K562 (cell line): Measurements from ENCODE around the gene VWA3B. TPM values are rescaled to one million over a fixed set of nuclear protein-coding genes. Genes with fewer than 3 reads are reported as not detected.

Experiments used
- ATAC-seq: fragments of 200-7000 bp; cut with Tn5 transposase; 3 replicates; pipeline ENCODE4 v1.9.1; 2020; ENCODE audit warnings: moderate library complexity
- BruUV-seq: library from RNA; stranded (reverse); fragments of 400-500 nt; replicated peaks from 2 replicates; lab custom pipeline; 2021; lab: Mats Ljungman, UMichigan
- CTCF ChIA-PET: fragments of 300-600 bp; formaldehyde crosslinking; extraction: SDS; loops from one replicate; lab custom pipeline; 2021; ENCODE audit warnings: low intra/inter-chr PET ratio; lab: Yijun Ruan, JAX
- POLR2A ChIA-PET: fragments of 300-600, 350-650 bp; sonication (Branson Sonifier 250); formaldehyde crosslinking; extraction: SDS; loops from one replicate; lab custom pipeline; 2021; ENCODE audit warnings: antibody characterized with exemption, inconsistent platforms; lab: Yijun Ruan, JAX
- DNase-seq, 4 experiments: peaks; one replicate each; pipeline versions ENCODE4 v3.0.0 to v3.0.0-alpha.2; 2011 to 2018; ENCODE audit warnings: low spot score in 3 of 4, mixed read lengths in 3 of 4; ENCODE audit errors: extremely low read depth in 1 of 4
- FAIRE-seq: peaks from 2 replicates; lab custom pipeline; 2011; peaks lifted over from hg19 to GRCh38; lab: Jason Lieb, UNC
- H2AFZ ChIP-seq: 2 replicates; pipeline ENCODE4 v1.6.0; 2011; ENCODE audit warnings: low read depth, low read length, control low read depth, inconsistent platforms
- H3K27ac ChIP-seq: fragments of 200-600 bp; 3 replicates; pipeline ENCODE4 v1.8.0; 2011; ENCODE audit warnings: low read depth, mild to moderate bottlenecking, control low read depth, inconsistent platforms, low read length, moderate library complexity, mixed read lengths; ENCODE audit errors: extremely low read depth
- H3K27me3 ChIP-seq, 2 experiments: fragments of 300-600 bp in 1 of 2; 2 replicates in 1 of 2; 3 replicates in 1 of 2; pipeline versions ENCODE4 v1.6.0 to v1.8.0; 2011; ENCODE audit warnings: inconsistent platforms in 2 of 2, low read length in 2 of 2, mild to moderate bottlenecking in 1 of 2, mixed read lengths in 1 of 2, moderate library complexity in 1 of 2; ENCODE audit not compliant: control insufficient read depth in 2 of 2, insufficient read depth in 2 of 2
- H3K36me3 ChIP-seq: fragments of 300-600 bp; 3 replicates; pipeline ENCODE4 v1.8.0; 2011; ENCODE audit warnings: mild to moderate bottlenecking, low read length, inconsistent platforms; ENCODE audit not compliant: control insufficient read depth, insufficient read depth
- H3K4me1 ChIP-seq, 2 experiments: fragments of 200-600 bp in 1 of 2; replicated peaks in 1 of 2; 2 replicates in 1 of 2; 3 replicates in 1 of 2; pipeline versions ENCODE4 v1.5.1 to v1.8.0; 2011; ENCODE audit warnings: inconsistent platforms in 2 of 2, low read length in 2 of 2, mild to moderate bottlenecking in 1 of 2, mixed read lengths in 1 of 2, moderate library complexity in 1 of 2; ENCODE audit not compliant: control insufficient read depth in 2 of 2, insufficient read depth in 2 of 2
- H3K4me2 ChIP-seq: 2 replicates; pipeline ENCODE4 v1.6.1; 2011; ENCODE audit warnings: low read length, control low read depth, inconsistent platforms, mixed read lengths; ENCODE audit not compliant: insufficient read depth
- H3K4me3 ChIP-seq: fragments of 200-600 bp; sonication (generic), shearing (Covaris generic); 2 replicates; pipeline ENCODE4 v1.5.1; 2016; ENCODE audit warnings: control low read depth, inconsistent platforms
- H3K79me2 ChIP-seq: fragments of 200-600 bp; 3 replicates; pipeline ENCODE4 v1.8.0; 2011; ENCODE audit warnings: low read length, inconsistent platforms; ENCODE audit not compliant: control insufficient read depth, insufficient read depth
- H3K9ac ChIP-seq, 2 experiments: 2 replicates each; pipeline versions ENCODE4 v1.6.0 to v1.6.1; 2011; ENCODE audit warnings: low read depth in 2 of 2, low read length in 2 of 2, control low read depth in 1 of 2, inconsistent platforms in 1 of 2, mild to moderate bottlenecking in 1 of 2, mixed read lengths in 1 of 2; ENCODE audit not compliant: insufficient read depth in 1 of 2
- H3K9me1 ChIP-seq: one replicate; pipeline ENCODE4 v1.6.0; 2011; ENCODE audit warnings: inconsistent platforms, mild to moderate bottlenecking, low read length, moderate library complexity; ENCODE audit not compliant: control insufficient read depth, insufficient read depth
- H3K9me3 ChIP-seq: replicated peaks from 2 replicates; pipeline ENCODE4 v1.5.1; 2011; ENCODE audit warnings: low read depth, low read length, inconsistent platforms; ENCODE audit not compliant: control insufficient read depth, insufficient read depth
- H4K20me1 ChIP-seq: replicated peaks from 2 replicates; pipeline ENCODE4 v1.6.1; 2011; ENCODE audit warnings: low read length, inconsistent platforms, mixed read lengths; ENCODE audit not compliant: control insufficient read depth, insufficient read depth
- BRD9 ChIP-seq: fragments of 450-650 bp; IDR thresholded peaks from 2 replicates; pipeline ENCODE4 v1.6.1; 2018; ENCODE audit warnings: low read depth; ENCODE audit not compliant: partially characterized antibody
- C11orf30 ChIP-seq: fragments of 450-650 bp; IDR thresholded peaks from 2 replicates; pipeline ENCODE4 v1.6.1; 2016; ENCODE audit warnings: low read depth, mild to moderate bottlenecking
- CCAR2 ChIP-seq: fragments of 200-400 bp; formaldehyde crosslinking; IDR thresholded peaks from 2 replicates; pipeline ENCODE4 v1.6.1; 2017; ENCODE audit warnings: mild to moderate bottlenecking, low read depth, low read length
- CTBP1 ChIP-seq: fragments of 450-650 bp; IDR thresholded peaks from 2 replicates; pipeline ENCODE4 v1.6.1; 2016; ENCODE audit warnings: borderline replicate concordance
- E2F3 ChIP-seq: fragments of 250-450 bp; sonication (Bioruptor Pico); IDR thresholded peaks from 2 replicates; pipeline ENCODE4 v1.4.0; 2020; ENCODE audit warnings: mild to moderate bottlenecking
- IFI16 ChIP-seq: fragments of 250-450 bp; sonication (Bioruptor Pico); IDR thresholded peaks from 2 replicates; pipeline ENCODE4 v2.1.2; 2022; ENCODE audit warnings: mild to moderate bottlenecking, inconsistent platforms
- MAFF ChIP-seq: IDR thresholded peaks from 2 replicates; pipeline ENCODE4 v1.6.1; 2012; ENCODE audit warnings: low read length, improper control_type of control experiment
- MAFG ChIP-seq: fragments of 450-650 bp; conservative IDR thresholded peaks from 2 replicates; pipeline ENCODE4 v1.6.1; 2016; ENCODE audit warnings: missing genetic modification characterization, missing compliant biosample characterization
- OTX1 ChIP-seq: fragments of 450-650 bp; formaldehyde crosslinking; IDR thresholded peaks from 2 replicates; pipeline ENCODE4 v1.4.0; 2022; ENCODE audit warnings: mild to moderate bottlenecking
- ZNF174 ChIP-seq: fragments of 250-450 bp; sonication (Bioruptor Pico); IDR thresholded peaks from 2 replicates; pipeline ENCODE4 v1.4.0; 2020; ENCODE audit warnings: mild to moderate bottlenecking
- ZNF316 ChIP-seq: fragments of 450-650 bp; IDR thresholded peaks from 2 replicates; pipeline ENCODE4 v1.6.1; 2016
- ZSCAN29 ChIP-seq: fragments of 450-650 bp; IDR thresholded peaks from 2 replicates; pipeline ENCODE4 v1.6.1; 2017
- WGBS: fragments of 100-300 bp; shearing (Covaris generic); methylation state at CpG from one replicate; pipeline ENCODE4 v1.1.6; 2016; ENCODE audit warnings: low coverage, mixed read lengths; ENCODE audit not compliant: insufficient coverage; ENCODE audit errors: missing lambda C conversion rate; 5-methylcytosine and 5-hydroxymethylcytosine counted together
- in situ Hi-C: fragments of 300-500 bp; cut with MboI; formaldehyde crosslinking; loops from 4 replicates; pipeline ENCODE4 v1.15.0; 2018; ENCODE audit warnings: inconsistent platforms, mixed read lengths
- intact Hi-C: fragments of 100-400 bp; cut with micrococcal nuclease; formaldehyde crosslinking; loops from 2 replicates; pipeline ENCODE4 v1.14.2; 2022
- polyA plus RNA-seq, 8 experiments: library from polyadenylated mRNA; depleted of rRNA in 4 of 8; stranded (reverse) in 5 of 8; unstranded in 3 of 8; fragments of >200 nt; fragmentation: Nextera tagmentation in 2 of 8; fragmentation: Illumina TruSeq in 1 of 8; extraction: Ambion mirVana in 2 of 8; extraction: Trizol in 1 of 8; gene quantifications; 2 replicates each; pipeline versions ENCODE4 v1.2.1 to v1.2.3, GENCODE V29; 2011 to 2014; ENCODE audit warnings: inconsistent platforms in 1 of 8, missing spikeins in 1 of 8
- total RNA-seq, 7 experiments: library from RNA; depleted of rRNA in 6 of 7; stranded (reverse); fragments of >200 nt in 6 of 7; fragmentation: Illumina TruSeq in 2 of 7; extraction: Trizol in 2 of 7; gene quantifications; 2 replicates each; pipeline versions ENCODE4 v1.2.1 to v1.2.3, GENCODE V29; 2011 to 2021; ENCODE audit warnings: low replicate concordance in 1 of 7
- TF ChIP-seq, protein P1 (sequence below): IDR thresholded peaks from 2 replicates; pipeline ENCODE4 v1.6.1; 2011; ENCODE audit warnings: borderline replicate concordance, low read depth, mild to moderate bottlenecking, moderate library complexity, low read length; ENCODE audit not compliant: insufficient read depth, poor library complexity, severe bottlenecking
- TF ChIP-seq, protein P2 (sequence below), 3 experiments: IDR thresholded peaks in 2 of 3; conservative IDR thresholded peaks in 1 of 3; 2 replicates each; pipeline ENCODE4 v1.5.1; 2011 to 2012; ENCODE audit warnings: low read length in 3 of 3, mild to moderate bottlenecking in 3 of 3, control low read depth in 2 of 3, improper control_type of control experiment in 1 of 3, inconsistent platforms in 1 of 3, low read depth in 1 of 3, mixed read lengths in 1 of 3, moderate library complexity in 1 of 3; ENCODE audit not compliant: insufficient read depth in 2 of 3

Gene VWA3B
- total and polyA plus RNA-seq, 9 of the 15 experiments (the other 6 are each of a cell fraction or from before 2014, with no cell fraction given), result not detected

DNA sequence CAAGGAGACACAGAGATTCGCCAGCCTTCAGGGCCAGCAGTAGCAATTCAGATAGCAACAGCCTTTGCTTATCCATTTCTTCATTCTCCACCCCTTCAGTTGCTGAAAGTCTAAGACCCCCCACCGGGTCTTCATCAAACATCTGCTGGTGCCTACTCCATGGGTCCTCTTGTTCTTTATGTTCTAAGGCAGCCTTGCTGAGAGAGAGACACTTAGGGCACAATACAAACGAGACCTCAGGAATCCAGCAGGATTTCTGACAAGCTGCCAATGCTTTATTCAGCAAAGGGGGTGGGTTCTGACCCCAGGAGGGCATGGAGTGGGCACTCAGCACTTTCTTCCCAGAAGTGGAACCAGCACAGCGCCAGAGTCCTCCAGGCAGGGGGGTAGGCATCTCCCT lies 223.0 kb downstream of the VWA3B start (continued):
- TF ChIP-seq, protein P1, sequence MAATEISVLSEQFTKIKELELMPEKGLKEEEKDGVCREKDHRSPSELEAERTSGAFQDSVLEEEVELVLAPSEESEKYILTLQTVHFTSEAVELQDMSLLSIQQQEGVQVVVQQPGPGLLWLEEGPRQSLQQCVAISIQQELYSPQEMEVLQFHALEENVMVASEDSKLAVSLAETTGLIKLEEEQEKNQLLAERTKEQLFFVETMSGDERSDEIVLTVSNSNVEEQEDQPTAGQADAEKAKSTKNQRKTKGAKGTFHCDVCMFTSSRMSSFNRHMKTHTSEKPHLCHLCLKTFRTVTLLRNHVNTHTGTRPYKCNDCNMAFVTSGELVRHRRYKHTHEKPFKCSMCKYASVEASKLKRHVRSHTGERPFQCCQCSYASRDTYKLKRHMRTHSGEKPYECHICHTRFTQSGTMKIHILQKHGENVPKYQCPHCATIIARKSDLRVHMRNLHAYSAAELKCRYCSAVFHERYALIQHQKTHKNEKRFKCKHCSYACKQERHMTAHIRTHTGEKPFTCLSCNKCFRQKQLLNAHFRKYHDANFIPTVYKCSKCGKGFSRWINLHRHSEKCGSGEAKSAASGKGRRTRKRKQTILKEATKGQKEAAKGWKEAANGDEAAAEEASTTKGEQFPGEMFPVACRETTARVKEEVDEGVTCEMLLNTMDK, result no peak
- TF ChIP-seq CCAR2, result no peak
- no peak for TF ChIP-seq BRD9
- TF ChIP-seq, all 486 proteins: peak for 0

DNA sequence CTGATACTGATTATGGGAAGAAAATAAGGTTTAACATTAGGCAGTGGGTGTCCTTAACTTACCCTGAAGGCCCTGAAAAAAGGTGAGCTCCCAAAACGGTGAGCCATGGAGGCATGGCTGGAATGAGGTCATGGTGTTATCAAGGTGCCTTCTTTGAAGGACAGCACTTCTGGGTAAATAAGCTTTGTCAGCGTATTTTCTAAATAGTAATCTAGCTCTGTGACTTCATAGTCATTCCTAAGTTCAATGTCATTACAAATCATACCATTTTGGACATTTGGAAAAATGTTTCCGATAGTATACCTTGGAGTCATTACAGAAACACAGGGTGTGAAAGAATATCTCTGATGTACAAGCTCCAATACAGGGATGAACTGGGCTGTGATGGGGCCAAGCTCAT lies 224.1 kb downstream of the VWA3B start:
- ATAC-seq, result no peak
- WGBS, result 2% methylated on average over 3 of the region's 3 CpGs
- intact Hi-C loops, result loop anchor here (5.0 kb wide), 1 partner anchor 76 kb away; no protein-coding TSS in a partner anchor
- TF ChIP-seq MAFF (peak; percentile 81), E2F3 (no peak), MAFG (peak; percentile 79), ZNF316 (peak; percentile 89), OTX1 (CRISPR knock-in tag) (no peak), ZSCAN29 (no peak), ZNF174 (CRISPR knock-in tag) (no peak), IFI16 (CRISPR knock-in tag) (no peak), CTBP1 (no peak), C11orf30 (peak; percentile 72)
- TF ChIP-seq, protein P2, sequence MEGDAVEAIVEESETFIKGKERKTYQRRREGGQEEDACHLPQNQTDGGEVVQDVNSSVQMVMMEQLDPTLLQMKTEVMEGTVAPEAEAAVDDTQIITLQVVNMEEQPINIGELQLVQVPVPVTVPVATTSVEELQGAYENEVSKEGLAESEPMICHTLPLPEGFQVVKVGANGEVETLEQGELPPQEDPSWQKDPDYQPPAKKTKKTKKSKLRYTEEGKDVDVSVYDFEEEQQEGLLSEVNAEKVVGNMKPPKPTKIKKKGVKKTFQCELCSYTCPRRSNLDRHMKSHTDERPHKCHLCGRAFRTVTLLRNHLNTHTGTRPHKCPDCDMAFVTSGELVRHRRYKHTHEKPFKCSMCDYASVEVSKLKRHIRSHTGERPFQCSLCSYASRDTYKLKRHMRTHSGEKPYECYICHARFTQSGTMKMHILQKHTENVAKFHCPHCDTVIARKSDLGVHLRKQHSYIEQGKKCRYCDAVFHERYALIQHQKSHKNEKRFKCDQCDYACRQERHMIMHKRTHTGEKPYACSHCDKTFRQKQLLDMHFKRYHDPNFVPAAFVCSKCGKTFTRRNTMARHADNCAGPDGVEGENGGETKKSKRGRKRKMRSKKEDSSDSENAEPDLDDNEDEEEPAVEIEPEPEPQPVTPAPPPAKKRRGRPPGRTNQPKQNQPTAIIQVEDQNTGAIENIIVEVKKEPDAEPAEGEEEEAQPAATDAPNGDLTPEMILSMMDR (IDR thresholded peaks at IDR 0.05 in 2 of 3, conservative IDR thresholded peaks at IDR 0.05 in 1 of 3; ENCODE audit: insufficient read depth in 2 of 3, low read depth in 1 of 3, low read length in 3 of 3), result no peak

More for the DNA sequence above, 224.1 kb downstream of the VWA3B start:
- CTCF ChIA-PET, result interaction anchor here (0.7 kb wide), 1 partner anchor 207 kb away, joined by 3 read pairs; no protein-coding TSS in a partner anchor
- Histone ChIP-seq H3K9ac (no peak overlapping the region), H3K79me2 (no peaks in the 10 kb centered on the region), H3K4me1 (peaks cover 0 to 5% of the 10 kb centered on the region in 2 experiments; a peak in 1 of 5 replicates), H3K9me1 (no peaks in the 10 kb centered on the region), H3K9me3 (no peaks in the 10 kb centered on the region), H3K27me3 (peaks cover 16 to 43% of the 10 kb centered on the region in 2 experiments; a peak in 4 of 5 replicates), H3K4me2 (no peak overlapping the region), H3K36me3 (no peaks in the 10 kb centered on the region), H3K27ac (no peak overlapping the region), H3K4me3 (no peak overlapping the region), H2AFZ (no peak overlapping the region), H4K20me1 (no peaks in the 10 kb centered on the region)
- in situ Hi-C loops, result no loop called here
- BruUV-seq, result no TSS peak
- POLR2A ChIA-PET, result interaction anchor here (1.2 kb wide), 1 partner anchor 13 kb away, joined by 4 read pairs; no protein-coding TSS in a partner anchor
- no peak for DNase-seq
- FAIRE-seq, result no peak
